RWPE1 (cell line): ENCODE results near the gene BCAR3.

ENCODE experiments used
- CTCF ChIA-PET: fragments of 350-600 bp; sonication (Branson Sonifier 250); formaldehyde crosslinking; extraction: SDS; loops from one replicate; lab custom pipeline; 2021; lab: Yijun Ruan, JAX
- POLR2A ChIA-PET: fragments of 400-600 bp; formaldehyde crosslinking; extraction: SDS; loops from one replicate; lab custom pipeline; 2020; ENCODE audit warnings: antibody characterized with exemption; ENCODE audit not compliant: low non-redundant PET; lab: Yijun Ruan, JAX
- DNase-seq: peaks from one replicate; pipeline ENCODE4 v3.0.0; 2012; ENCODE audit warnings: low spot score
- H3K27ac ChIP-seq: fragments of 450-650 bp; 2 replicates; pipeline ENCODE4 v1.5.1; 2017
- TF ChIP-seq, protein P1 (sequence below): fragments of 450-650 bp; conservative IDR thresholded peaks from 2 replicates; pipeline ENCODE4 v1.5.1; 2017; ENCODE audit warnings: low read depth, mild to moderate bottlenecking

The BCAR3 gene

GRCh38 chr1:93546162-93546863, 135.3 kb downstream of the BCAR3 start:
- DNase-seq = no peak
- no peak overlapping the region for H3K27ac ChIP-seq
- CTCF ChIA-PET = no interaction called here
- POLR2A ChIA-PET = interaction anchor here (0.6 kb wide), 1 partner anchor 80 kb away, joined by 4 read pairs; no protein-coding TSS in a partner anchor
- TF ChIP-seq, protein P1, sequence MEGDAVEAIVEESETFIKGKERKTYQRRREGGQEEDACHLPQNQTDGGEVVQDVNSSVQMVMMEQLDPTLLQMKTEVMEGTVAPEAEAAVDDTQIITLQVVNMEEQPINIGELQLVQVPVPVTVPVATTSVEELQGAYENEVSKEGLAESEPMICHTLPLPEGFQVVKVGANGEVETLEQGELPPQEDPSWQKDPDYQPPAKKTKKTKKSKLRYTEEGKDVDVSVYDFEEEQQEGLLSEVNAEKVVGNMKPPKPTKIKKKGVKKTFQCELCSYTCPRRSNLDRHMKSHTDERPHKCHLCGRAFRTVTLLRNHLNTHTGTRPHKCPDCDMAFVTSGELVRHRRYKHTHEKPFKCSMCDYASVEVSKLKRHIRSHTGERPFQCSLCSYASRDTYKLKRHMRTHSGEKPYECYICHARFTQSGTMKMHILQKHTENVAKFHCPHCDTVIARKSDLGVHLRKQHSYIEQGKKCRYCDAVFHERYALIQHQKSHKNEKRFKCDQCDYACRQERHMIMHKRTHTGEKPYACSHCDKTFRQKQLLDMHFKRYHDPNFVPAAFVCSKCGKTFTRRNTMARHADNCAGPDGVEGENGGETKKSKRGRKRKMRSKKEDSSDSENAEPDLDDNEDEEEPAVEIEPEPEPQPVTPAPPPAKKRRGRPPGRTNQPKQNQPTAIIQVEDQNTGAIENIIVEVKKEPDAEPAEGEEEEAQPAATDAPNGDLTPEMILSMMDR = no peak

DNA sequence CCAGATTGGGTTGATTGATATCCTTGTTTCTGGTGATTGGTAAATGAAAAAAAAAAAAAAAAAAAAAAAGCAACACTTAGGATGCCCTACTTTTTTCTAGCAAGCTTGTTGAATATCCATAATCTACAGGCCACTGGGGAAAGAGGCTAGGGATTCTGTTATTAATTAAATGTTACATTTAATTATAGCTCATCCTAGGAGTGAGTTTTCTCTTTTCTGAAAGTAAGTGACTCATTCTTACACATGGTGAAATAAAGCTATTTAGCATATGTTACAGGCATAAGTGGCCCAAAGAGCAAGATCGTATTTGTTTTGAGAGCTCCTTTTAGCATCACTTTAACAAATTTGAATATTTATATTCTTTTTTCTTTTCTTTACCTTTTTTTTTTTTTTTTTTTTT, 139.2 kb downstream of the BCAR3 start:
- TF ChIP-seq, protein P1 = no peak
- ChIA-PET CTCF (interaction anchor here (0.6 to 0.8 kb wide), 3 partner anchors 33 to 1167 kb away, joined by 3 to 8 read pairs (median 4); no protein-coding TSS in a partner anchor), POLR2A (no interaction called here)
- no peak overlapping the region for H3K27ac ChIP-seq
- no peak for DNase-seq

GRCh38 chr1:93541045-93541444, 140.6 kb downstream of the BCAR3 start:
- no peak for DNase-seq
- CTCF ChIA-PET = interaction anchor here (0.6 kb wide), 1 partner anchor 565 kb away, joined by 3 read pairs; no protein-coding TSS in a partner anchor
- POLR2A ChIA-PET = no interaction called here
- TF ChIP-seq, protein P1 = no peak
- H3K27ac ChIP-seq = no peak overlapping the region

- H3K27ac ChIP-seq = no peak overlapping the region
- TF ChIP-seq, protein P1 = no peak
- CTCF ChIA-PET = interaction anchor here (0.6 kb wide), 2 partner anchors 18 to 317 kb away, joined by 4 read pairs; no protein-coding TSS in a partner anchor
- POLR2A ChIA-PET = no interaction called here
- no peak for DNase-seq
Observed at GRCh38 chr1:93537924-93538323, 143.7 kb downstream of the BCAR3 start.

- no peak for DNase-seq
- ChIA-PET POLR2A (no interaction called here), CTCF (interaction anchor here (0.6 kb wide), 1 partner anchor 19 kb away, joined by 4 read pairs; no protein-coding TSS in a partner anchor)
- TF ChIP-seq, protein P1 = no peak
- H3K27ac ChIP-seq = no peak overlapping the region
Observed at GRCh38 chr1:93537396-93537795, 144.2 kb downstream of the BCAR3 start.

GRCh38 chr1:93533677-93534076, 148.0 kb downstream of the BCAR3 start:
- ChIA-PET POLR2A (no interaction called here), CTCF (no interaction called here)
- H3K27ac ChIP-seq = no peak overlapping the region
- no peak for DNase-seq
- TF ChIP-seq, protein P1 = no peak
